Measurements from ENCODE around the gene REEP6. TPM values are rescaled to one million over a fixed set of nuclear protein-coding genes. Genes with fewer than 3 reads are reported as not detected.
A peak's percentile ranks its signal among the peaks of the same experiment; 100 is the strongest.
"Not testable (repeated sequence)": the region's sequence is repeated elsewhere in the genome, so short reads cannot be mapped to it uniquely, and the experiment has no call there.

The REEP6 gene
- total and polyA plus RNA-seq, 4 donors: 0.71 to 16.5 (median 1.9) TPM

DNA sequence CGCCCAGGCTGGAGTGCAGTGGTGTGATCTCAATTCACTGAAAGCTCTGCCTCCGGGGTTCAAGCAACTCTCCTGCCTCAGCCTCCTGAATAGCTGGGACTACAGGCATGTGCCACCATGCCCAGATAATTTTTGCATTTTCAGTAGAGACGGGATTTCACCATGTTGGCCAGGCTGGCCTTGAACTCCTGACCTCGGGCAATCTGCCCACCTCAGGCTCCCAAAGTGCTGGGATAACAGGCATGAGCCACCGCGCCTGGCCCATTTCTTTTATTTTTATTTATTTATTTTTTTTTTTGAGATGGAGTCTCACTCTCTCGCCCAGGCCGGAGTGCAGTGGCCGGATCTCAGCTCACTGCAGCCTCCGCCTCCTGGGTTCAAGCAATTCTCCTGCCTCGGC, 48.8 kb downstream of the REEP6 start:
- intact Hi-C loops (cut with DNase I): loop anchor here in 1 of 2 donors (10.0 kb wide), 1 partner anchor 285 kb away; no protein-coding TSS in a partner anchor
- not testable (repeated sequence) for H3K27me3 ChIP-seq (ENCODE audit: control insufficient read depth in 1 of 2, insufficient read depth in 2 of 2, low read length in 1 of 2); H3K4me3 ChIP-seq (ENCODE audit: low read length in 2 of 2); ATAC-seq (ENCODE audit: low FRiP score); H3K4me1 ChIP-seq (ENCODE audit: control insufficient read depth in 1 of 2, insufficient read depth in 2 of 2, low read length in 2 of 2); H3K36me3 ChIP-seq (ENCODE audit: control insufficient read depth in 1 of 2, insufficient read depth in 2 of 2, low read length in 1 of 2); H3K27ac ChIP-seq (ENCODE audit: low read depth in 1 of 2, low read length in 2 of 2); H3K9me3 ChIP-seq (ENCODE audit: control insufficient read depth, low read length)
- DNase-seq: peak in 1 of 2 donors; percentile 33
- WGBS, 2 donors: 76 to 83% methylated on average over 11 of the region's 11 CpGs

DNA sequence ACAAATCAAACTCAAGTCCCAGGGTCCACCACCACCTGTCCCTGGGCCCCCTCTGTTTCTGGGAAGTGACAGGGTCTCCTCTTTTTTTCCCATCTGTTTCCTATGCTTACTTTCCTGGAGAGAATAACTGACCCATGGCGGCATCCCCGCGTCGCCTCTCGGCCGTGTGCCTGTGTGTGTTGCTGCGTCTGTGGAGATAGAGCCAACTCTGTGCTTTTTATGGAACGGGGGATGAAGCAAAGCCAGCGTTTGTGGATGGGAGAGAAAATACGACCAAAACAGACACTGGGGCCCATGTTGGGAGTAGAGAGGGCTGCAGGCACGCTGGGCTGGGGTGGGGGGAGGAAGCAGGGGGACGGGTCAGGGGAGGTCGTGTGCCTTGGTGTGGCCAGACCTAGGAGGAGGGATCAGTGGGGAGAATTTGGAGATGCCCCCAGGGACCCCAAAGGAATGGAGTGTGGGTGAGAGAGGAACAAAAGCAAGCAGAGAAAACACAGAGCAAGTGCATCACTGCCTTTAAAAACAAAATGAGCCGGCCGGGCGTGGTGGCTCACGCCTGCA, 49.5 kb downstream of the REEP6 start:
- 4 to 6% methylated on average over 17 of the region's 17 CpGs for WGBS, 2 donors
- H3K36me3 ChIP-seq (ENCODE audit: control insufficient read depth in 1 of 2, insufficient read depth in 2 of 2, low read length in 1 of 2): no peaks in the 10 kb centered on the region
- DNase-seq (peak in 1 of 2 donors; percentile 63), ATAC-seq (ENCODE audit: low FRiP score) (peak; percentile 62)
- no peaks in the 10 kb centered on the region for H3K27me3 ChIP-seq (ENCODE audit: control insufficient read depth in 1 of 2, insufficient read depth in 2 of 2, low read length in 1 of 2)
- no peak overlapping the region for H3K4me3 ChIP-seq (ENCODE audit: low read length in 2 of 2)
- intact Hi-C loops (cut with DNase I): loop anchor here in 1 of 2 donors (10.0 kb wide), 1 partner anchor 284 kb away; no protein-coding TSS in a partner anchor
- H3K4me1 ChIP-seq (ENCODE audit: control insufficient read depth in 1 of 2, insufficient read depth in 2 of 2, low read length in 2 of 2): no peaks in the 10 kb centered on the region
- H3K9me3 ChIP-seq (ENCODE audit: control insufficient read depth, low read length): no peaks in the 10 kb centered on the region
- no peak overlapping the region for H3K27ac ChIP-seq (ENCODE audit: low read depth in 1 of 2, low read length in 2 of 2)

Other genes starting within 250 kb of the REEP6 start
- 100 to 1,000 TPM in 1 of 2 donors, 10 to 100 TPM in 1; 92.8 to 102 TPM for gene ATP5F1D, start 249.4 kb upstream of the REEP6 start, total RNA-seq
- 100 to 1,000 TPM; 131 to 164 TPM for gene ATP5F1D, start 249.4 kb upstream of the REEP6 start, polyA plus RNA-seq
- gene MIDN, start 242.6 kb upstream of the REEP6 start, total RNA-seq: 100 to 1,000 TPM; 112 to 121 TPM
- 10 to 100 TPM; 11.8 to 27.4 TPM for gene MIDN, start 242.6 kb upstream of the REEP6 start, polyA plus RNA-seq
- gene CIRBP, start 221.8 kb upstream of the REEP6 start, total RNA-seq: 100 to 1,000 TPM; 391 to 397 TPM
- gene CIRBP, start 221.8 kb upstream of the REEP6 start, polyA plus RNA-seq: 1,000 to 10,000 TPM in 1 of 2 donors, 100 to 1,000 TPM in 1; 252 to 1,634 TPM
- 10 to 100 TPM; 21.9 to 23.3 TPM for gene FAM174C, start 215.7 kb upstream of the REEP6 start, total RNA-seq
- 10 to 100 TPM; 43.8 to 68.8 TPM for gene FAM174C, start 215.7 kb upstream of the REEP6 start, polyA plus RNA-seq
- gene EFNA2, start 205.3 kb upstream of the REEP6 start, total RNA-seq: not detected
- gene EFNA2, start 205.3 kb upstream of the REEP6 start, polyA plus RNA-seq: 1 to 10 TPM in 1 of 2 donors, not detected in 1; 2.8 TPM
- 10 to 100 TPM; 47.7 to 47.8 TPM for gene NDUFS7, start 107.3 kb upstream of the REEP6 start, total RNA-seq
- 100 to 1,000 TPM in 1 of 2 donors, 10 to 100 TPM in 1; 72.6 to 105 TPM for gene NDUFS7, start 107.3 kb upstream of the REEP6 start, polyA plus RNA-seq
- 10 to 100 TPM in 1 of 2 donors, 1 to 10 TPM in 1; 7.9 to 16.1 TPM for gene GAMT, start 89.6 kb upstream of the REEP6 start, total RNA-seq
- 10 to 100 TPM; 21.2 to 40.2 TPM for gene GAMT, start 89.6 kb upstream of the REEP6 start, polyA plus RNA-seq
- gene DAZAP1, start 83.6 kb upstream of the REEP6 start, total RNA-seq: 10 to 100 TPM; 75.2 to 77.9 TPM
- gene DAZAP1, start 83.6 kb upstream of the REEP6 start, polyA plus RNA-seq: 10 to 100 TPM; 44.8 to 79.0 TPM
- gene RPS15, start 52.8 kb upstream of the REEP6 start, total RNA-seq: 100 to 1,000 TPM; 707 to 750 TPM
- 1,000 to 10,000 TPM; 2,784 to 2,878 TPM for gene RPS15, start 52.8 kb upstream of the REEP6 start, polyA plus RNA-seq
- gene APC2, start 41.1 kb upstream of the REEP6 start, total RNA-seq: under 1 TPM; 0.26 to 0.42 TPM
- under 1 TPM in 1 of 2 donors, not detected in 1; 0.03 TPM for gene APC2, start 41.1 kb upstream of the REEP6 start, polyA plus RNA-seq
- 10 to 100 TPM; 19.7 to 26.0 TPM for gene C19orf25, start 12.0 kb upstream of the REEP6 start, total RNA-seq
- 10 to 100 TPM; 19.0 to 33.5 TPM for gene C19orf25, start 12.0 kb upstream of the REEP6 start, polyA plus RNA-seq
- gene PCSK4, start 831 bp upstream of the REEP6 start, total RNA-seq: 1 to 10 TPM in 1 of 2 donors, not detected in 1; 3.1 TPM
- 1 to 10 TPM in 1 of 2 donors, under 1 TPM in 1; 0.75 to 6.0 TPM for gene PCSK4, start 831 bp upstream of the REEP6 start, polyA plus RNA-seq
- 10 to 100 TPM in 1 of 2 donors, 1 to 10 TPM in 1; 6.2 to 18.2 TPM for gene ADAMTSL5, start 21.8 kb downstream of the REEP6 start, total RNA-seq
- 1 to 10 TPM; 3.1 to 6.1 TPM for gene ADAMTSL5, start 21.8 kb downstream of the REEP6 start, polyA plus RNA-seq
- gene PLK5, start 32.9 kb downstream of the REEP6 start, total RNA-seq: not detected
- under 1 TPM in 1 of 2 donors, not detected in 1; 0.15 TPM for gene PLK5, start 32.9 kb downstream of the REEP6 start, polyA plus RNA-seq
- gene MEX3D, start 77.1 kb downstream of the REEP6 start, total RNA-seq: 10 to 100 TPM; 16.1 to 20.5 TPM
- 1 to 10 TPM; 3.6 to 6.3 TPM for gene MEX3D, start 77.1 kb downstream of the REEP6 start, polyA plus RNA-seq
- gene MBD3, start 101.7 kb downstream of the REEP6 start, total RNA-seq: 10 to 100 TPM; 60.9 to 63.2 TPM
- 100 to 1,000 TPM in 1 of 2 donors, 10 to 100 TPM in 1; 37.6 to 106 TPM for gene MBD3, start 101.7 kb downstream of the REEP6 start, polyA plus RNA-seq
- 100 to 1,000 TPM; 153 to 155 TPM for gene UQCR11, start 114.3 kb downstream of the REEP6 start, total RNA-seq
- 100 to 1,000 TPM; 127 to 251 TPM for gene UQCR11, start 114.3 kb downstream of the REEP6 start, polyA plus RNA-seq
- gene TCF3, start 161.4 kb downstream of the REEP6 start, total RNA-seq: 10 to 100 TPM; 32.0 to 50.4 TPM
- gene TCF3, start 161.4 kb downstream of the REEP6 start, polyA plus RNA-seq: 10 to 100 TPM; 23.7 to 36.2 TPM

All from aorta (tissue), 5 donors.